ENCODE data around the gene SLC27A3. TPM values are rescaled to one million over a fixed set of nuclear protein-coding genes. Genes with fewer than 3 reads are reported as not detected.
A peak's percentile ranks its signal among the peaks of the same experiment; 100 is the strongest.

Gene SLC27A3
- polyA plus RNA-seq, 3 donors = 84.5 to 123 (median 118) TPM

GRCh38 chr1:153776352-153776751, 1.1 kb downstream of the SLC27A3 start:
- H2AFZ ChIP-seq (ENCODE audit: insufficient read depth, low read depth, low read length, poor library complexity, severe bottlenecking) = peak overlapping the region; percentile 90
- peak overlapping the region; percentile 82 for H3K9ac ChIP-seq (ENCODE audit: insufficient read depth, low read length, poor library complexity, severe bottlenecking)
- peaks cover 25% of the 10 kb centered on the region for H3K79me2 ChIP-seq (ENCODE audit: insufficient read depth, low read length)
- Mint-ChIP-seq H3K27me3 (ENCODE audit: low read depth in 3 of 3) (peaks cover 0 to 5% (median 0%) of the 10 kb centered on the region in 3 donors), H3K9me3 (no peaks in the 10 kb centered on the region), H3K36me3 (peaks cover 40 to 51% of the 10 kb centered on the region in 2 donors), H3K27ac (peak overlapping the region; percentile 40 to 91 (median 66)), H3K4me1 (peaks cover 63% of the 10 kb centered on the region), H3K4me3 (peak overlapping the region; percentile 83 to 91)
- H3K4me2 ChIP-seq (replicated peaks; ENCODE audit: extremely low read depth, low read length, poor library complexity, severe bottlenecking) = peak overlapping the region; percentile 96
- H3K4me1 ChIP-seq (ENCODE audit: control insufficient read depth in 1 of 2, insufficient read depth in 2 of 2, low read length in 2 of 2) = peaks cover 60 to 62% of the 10 kb centered on the region in 2 donors
- no peak for DNase-seq
- peak overlapping the region; percentile 92 to 93 for H3K27ac ChIP-seq (ENCODE audit: low read depth in 1 of 2, low read length in 2 of 2)
- H4K20me1 ChIP-seq (ENCODE audit: insufficient read depth, low read length) = peaks cover 35% of the 10 kb centered on the region
- TF ChIP-seq, protein P1, sequence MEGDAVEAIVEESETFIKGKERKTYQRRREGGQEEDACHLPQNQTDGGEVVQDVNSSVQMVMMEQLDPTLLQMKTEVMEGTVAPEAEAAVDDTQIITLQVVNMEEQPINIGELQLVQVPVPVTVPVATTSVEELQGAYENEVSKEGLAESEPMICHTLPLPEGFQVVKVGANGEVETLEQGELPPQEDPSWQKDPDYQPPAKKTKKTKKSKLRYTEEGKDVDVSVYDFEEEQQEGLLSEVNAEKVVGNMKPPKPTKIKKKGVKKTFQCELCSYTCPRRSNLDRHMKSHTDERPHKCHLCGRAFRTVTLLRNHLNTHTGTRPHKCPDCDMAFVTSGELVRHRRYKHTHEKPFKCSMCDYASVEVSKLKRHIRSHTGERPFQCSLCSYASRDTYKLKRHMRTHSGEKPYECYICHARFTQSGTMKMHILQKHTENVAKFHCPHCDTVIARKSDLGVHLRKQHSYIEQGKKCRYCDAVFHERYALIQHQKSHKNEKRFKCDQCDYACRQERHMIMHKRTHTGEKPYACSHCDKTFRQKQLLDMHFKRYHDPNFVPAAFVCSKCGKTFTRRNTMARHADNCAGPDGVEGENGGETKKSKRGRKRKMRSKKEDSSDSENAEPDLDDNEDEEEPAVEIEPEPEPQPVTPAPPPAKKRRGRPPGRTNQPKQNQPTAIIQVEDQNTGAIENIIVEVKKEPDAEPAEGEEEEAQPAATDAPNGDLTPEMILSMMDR (IDR thresholded peaks at IDR 0.05) = no peak
- H3K9me3 ChIP-seq (replicated peaks in 1 of 2; ENCODE audit: control insufficient read depth in 1 of 2, insufficient read depth in 1 of 2, low read length in 2 of 2) = no peaks in the 10 kb centered on the region
- H3K36me3 ChIP-seq (replicated peaks in 1 of 2; ENCODE audit: control insufficient read depth in 1 of 2, insufficient read depth in 2 of 2, low read length in 2 of 2) = peaks cover 34 to 46% of the 10 kb centered on the region in 2 donors
- 90% methylated on average over 9 of the region's 10 CpGs for WGBS (ENCODE audit: insufficient coverage)
- no peaks in the 10 kb centered on the region for H3K27me3 ChIP-seq (ENCODE audit: control insufficient read depth in 2 of 2, insufficient read depth in 2 of 2, low read length in 2 of 2)
- H3K4me3 ChIP-seq (replicated peaks in 1 of 3; ENCODE audit: low read depth in 2 of 3, low read length in 3 of 3) = peak overlapping the region; percentile 57 to 93 (median 72)
- intact Hi-C loops (cut with micrococcal nuclease) = no loop called here

DNA sequence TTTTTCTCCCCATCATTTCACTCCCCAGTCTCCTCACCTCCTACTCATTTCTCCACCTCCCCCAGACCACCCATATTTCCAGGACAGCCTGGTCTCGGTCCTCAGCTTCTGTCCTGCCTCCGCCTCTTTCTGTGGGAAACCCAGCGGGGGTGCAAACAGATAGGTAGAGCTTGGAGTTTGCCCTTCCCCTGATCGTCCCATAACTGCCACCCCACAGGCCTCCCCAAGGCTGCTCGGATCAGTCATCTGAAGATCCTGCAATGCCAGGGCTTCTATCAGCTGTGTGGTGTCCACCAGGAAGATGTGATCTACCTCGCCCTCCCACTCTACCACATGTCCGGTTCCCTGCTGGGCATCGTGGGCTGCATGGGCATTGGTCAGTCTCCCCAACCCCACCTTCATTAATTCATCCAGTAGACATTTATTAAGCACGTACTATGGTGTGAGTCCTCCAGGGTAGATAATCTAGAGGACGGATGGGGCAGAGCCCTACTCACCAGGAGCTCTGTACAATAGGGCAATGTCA, 1.7 kb downstream of the SLC27A3 start:
- WGBS (ENCODE audit: insufficient coverage) = 94% methylated on average over 6 of the region's 10 CpGs
- H3K79me2 ChIP-seq (ENCODE audit: insufficient read depth, low read length) = peaks cover 25% of the 10 kb centered on the region
- no peak overlapping the region for H3K9ac ChIP-seq (ENCODE audit: insufficient read depth, low read length, poor library complexity, severe bottlenecking)
- H3K4me1 ChIP-seq (ENCODE audit: control insufficient read depth in 1 of 2, insufficient read depth in 2 of 2, low read length in 2 of 2) = peaks cover 60 to 62% of the 10 kb centered on the region in 2 donors
- Mint-ChIP-seq H3K27me3 (ENCODE audit: low read depth in 3 of 3) (peaks cover 0 to 5% (median 0%) of the 10 kb centered on the region in 3 donors), H3K4me1 (peaks cover 63% of the 10 kb centered on the region), H3K27ac (peak overlapping the region in 5 of 7 donors; percentile 13 to 66 (median 63)), H3K36me3 (peaks cover 39 to 46% of the 10 kb centered on the region in 2 donors), H3K4me3 (peak overlapping the region; percentile 83 to 91), H3K9me3 (no peaks in the 10 kb centered on the region)
- H3K27me3 ChIP-seq (ENCODE audit: control insufficient read depth in 2 of 2, insufficient read depth in 2 of 2, low read length in 2 of 2) = no peaks in the 10 kb centered on the region
- H3K36me3 ChIP-seq (replicated peaks in 1 of 2; ENCODE audit: control insufficient read depth in 1 of 2, insufficient read depth in 2 of 2, low read length in 2 of 2) = peaks cover 28 to 41% of the 10 kb centered on the region in 2 donors
- peaks cover 35% of the 10 kb centered on the region for H4K20me1 ChIP-seq (ENCODE audit: insufficient read depth, low read length)
- TF ChIP-seq, protein P1 (IDR thresholded peaks at IDR 0.05) = no peak
- H2AFZ ChIP-seq (ENCODE audit: insufficient read depth, low read depth, low read length, poor library complexity, severe bottlenecking) = no peak overlapping the region
- H3K27ac ChIP-seq (ENCODE audit: low read depth in 1 of 2, low read length in 2 of 2) = no peak overlapping the region
- DNase-seq = no peak
- peak overlapping the region; percentile 57 to 93 (median 72) for H3K4me3 ChIP-seq (replicated peaks in 1 of 3; ENCODE audit: low read depth in 2 of 3, low read length in 3 of 3)
- H3K9me3 ChIP-seq (replicated peaks in 1 of 2; ENCODE audit: control insufficient read depth in 1 of 2, insufficient read depth in 1 of 2, low read length in 2 of 2) = no peaks in the 10 kb centered on the region
- H3K4me2 ChIP-seq (replicated peaks; ENCODE audit: extremely low read depth, low read length, poor library complexity, severe bottlenecking) = peak overlapping the region; percentile 96
- intact Hi-C loops (cut with micrococcal nuclease) = no loop called here
